ENCODE results near the gene TACR1. TPM values are rescaled to one million over a fixed set of nuclear protein-coding genes. Genes with fewer than 3 reads are reported as not detected.

The TACR1 gene
- polyA plus RNA-seq, 1 donor from 2014 or later = 0.78 TPM

- H3K36me3 ChIP-seq (ENCODE audit: insufficient read depth, low read length) = no peaks in the 10 kb centered on the region
- H3K27ac ChIP-seq (ENCODE audit: low read length) = no peak overlapping the region
- no peak overlapping the region for H3K4me3 ChIP-seq (ENCODE audit: low read length)
- no peak overlapping the region for H3K9ac ChIP-seq (ENCODE audit: low read length)
- no peaks in the 10 kb centered on the region for H3K27me3 ChIP-seq (ENCODE audit: insufficient read depth, low read depth, low read length)
- no peak overlapping the region for H2AFZ ChIP-seq (ENCODE audit: low read depth, low read length)
- no peaks in the 10 kb centered on the region for H4K20me1 ChIP-seq (ENCODE audit: insufficient read depth)
- no peaks in the 10 kb centered on the region for H3F3A ChIP-seq (ENCODE audit: insufficient read depth, low read length, poor library complexity, severe bottlenecking)
- H3K9me2 ChIP-seq (ENCODE audit: insufficient read depth, low read length) = no peaks in the 10 kb centered on the region
- H3K4me2 ChIP-seq (ENCODE audit: low read length) = no peak overlapping the region
- no peaks in the 10 kb centered on the region for H3K79me2 ChIP-seq (replicated peaks; ENCODE audit: insufficient read depth, low read length)
- TF ChIP-seq RAD21 (conservative IDR thresholded peaks at IDR 0.05) (no peak), TAF1 (IDR thresholded peaks at IDR 0.05; ENCODE audit: low read depth) (no peak), POLR2AphosphoS5 (IDR thresholded peaks at IDR 0.05) (no peak), EZH2 (IDR thresholded peaks at IDR 0.05; ENCODE audit: borderline replicate concordance, insufficient read depth, low read length, poor library complexity, severe bottlenecking) (no peak), REST (IDR thresholded peaks at IDR 0.05; ENCODE audit: borderline replicate concordance) (no peak), MXI1 (conservative IDR thresholded peaks at IDR 0.05; ENCODE audit: poor library complexity, severe bottlenecking) (no peak), SMC3 (conservative IDR thresholded peaks at IDR 0.05; ENCODE audit: poor library complexity) (no peak), CTCF (IDR thresholded peaks at IDR 0.05; ENCODE audit: poor library complexity, severe bottlenecking) (no peak), EP300 (conservative IDR thresholded peaks at IDR 0.05; ENCODE audit: poor library complexity, severe bottlenecking) (no peak)
- H3K9me3 ChIP-seq (ENCODE audit: low read length) = no peaks in the 10 kb centered on the region
Measured at GRCh38 chr2:75033516-75033915, 165.8 kb downstream of the TACR1 start.

GRCh38 chr2:75031906-75032803 lies 167.2 kb downstream of the TACR1 start:
- Histone ChIP-seq H3K9ac (ENCODE audit: low read length) (no peak overlapping the region), H4K20me1 (ENCODE audit: insufficient read depth) (no peaks in the 10 kb centered on the region), H3K4me2 (ENCODE audit: low read length) (no peak overlapping the region), H2AFZ (ENCODE audit: low read depth, low read length) (no peak overlapping the region), H3K27ac (ENCODE audit: low read length) (no peak overlapping the region), H3K4me3 (ENCODE audit: low read length) (no peak overlapping the region), H3K36me3 (ENCODE audit: insufficient read depth, low read length) (no peaks in the 10 kb centered on the region), H3K9me3 (ENCODE audit: low read length) (no peaks in the 10 kb centered on the region), H3F3A (ENCODE audit: insufficient read depth, low read length, poor library complexity, severe bottlenecking) (no peaks in the 10 kb centered on the region), H3K79me2 (replicated peaks; ENCODE audit: insufficient read depth, low read length) (no peaks in the 10 kb centered on the region), H3K27me3 (ENCODE audit: insufficient read depth, low read depth, low read length) (no peaks in the 10 kb centered on the region), H3K9me2 (ENCODE audit: insufficient read depth, low read length) (no peaks in the 10 kb centered on the region)
- TF ChIP-seq RAD21 (conservative IDR thresholded peaks at IDR 0.05) (no peak), CTCF (IDR thresholded peaks at IDR 0.05; ENCODE audit: poor library complexity, severe bottlenecking) (no peak), REST (IDR thresholded peaks at IDR 0.05; ENCODE audit: borderline replicate concordance) (no peak), EP300 (conservative IDR thresholded peaks at IDR 0.05; ENCODE audit: poor library complexity, severe bottlenecking) (no peak), POLR2AphosphoS5 (IDR thresholded peaks at IDR 0.05) (no peak), TAF1 (IDR thresholded peaks at IDR 0.05; ENCODE audit: low read depth) (no peak), MXI1 (conservative IDR thresholded peaks at IDR 0.05; ENCODE audit: poor library complexity, severe bottlenecking) (no peak), SMC3 (conservative IDR thresholded peaks at IDR 0.05; ENCODE audit: poor library complexity) (no peak), EZH2 (IDR thresholded peaks at IDR 0.05; ENCODE audit: borderline replicate concordance, insufficient read depth, low read length, poor library complexity, severe bottlenecking) (no peak)
